GM18507 (cell line): ENCODE measurements around the gene DCTN1.

ENCODE experiments used
- DNase-seq: peaks from one replicate; pipeline ENCODE4 v3.0.0; 2011; ENCODE audit warnings: low read depth; ENCODE audit not compliant: insufficient read length; ENCODE audit errors: extremely low spot score
- FAIRE-seq: peaks from 2 replicates; lab custom pipeline; 2011; peaks lifted over from hg19 to GRCh38; lab: Jason Lieb, UNC

DCTN1 gene

GRCh38 chr2:74414881-74415761 is 35.0 kb upstream of the DCTN1 start:
- FAIRE-seq (peak; percentile 57), DNase-seq (peak; percentile 28)

- DNase-seq = no peak
- no peak for FAIRE-seq
These were observed 34.3 kb upstream of the DCTN1 start for GRCh38 chr2:74414441-74414840.

GRCh38 chr2:74413001-74413698 is 33.0 kb upstream of the DCTN1 start:
- DNase-seq (no peak), FAIRE-seq (no peak)

DNA sequence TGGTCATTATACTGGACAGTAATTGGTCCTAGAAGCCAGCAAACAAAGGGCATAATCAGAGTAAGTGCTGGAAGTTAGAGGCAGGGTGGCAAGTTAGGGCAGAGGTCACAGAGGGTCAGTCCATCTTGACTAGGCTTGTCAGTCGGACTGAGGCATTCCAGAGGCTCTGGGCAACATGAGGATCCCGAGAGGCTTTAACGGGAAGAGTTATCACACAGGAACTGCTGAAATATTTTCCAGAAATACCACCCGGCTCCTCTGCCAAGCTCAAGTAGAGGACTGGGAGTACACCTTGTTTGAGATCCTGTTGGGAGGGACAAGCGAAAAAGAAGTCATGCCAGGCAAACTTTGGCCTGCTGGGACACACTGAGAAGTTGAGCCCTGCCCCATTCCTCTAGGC is 27.6 kb upstream of the DCTN1 start:
- FAIRE-seq (no peak), DNase-seq (no peak)

DNA sequence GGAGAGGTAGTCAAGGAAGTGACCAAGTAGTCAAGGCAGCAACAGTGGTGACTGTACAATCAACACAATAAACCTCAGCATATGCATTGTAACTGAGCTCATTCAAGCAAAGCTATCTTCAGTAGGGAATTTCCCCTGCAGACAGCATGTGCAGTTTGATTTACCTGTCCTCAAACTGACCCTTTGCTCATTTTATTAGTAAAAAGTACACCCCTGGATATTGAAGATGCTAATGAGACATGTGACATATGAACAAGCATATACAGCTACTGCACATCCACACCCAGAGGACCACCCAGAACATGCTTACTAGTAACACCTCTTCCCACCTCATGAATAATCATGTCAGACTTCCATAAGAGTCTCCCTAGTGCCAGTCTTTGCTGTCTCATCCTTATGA is 25.9 kb upstream of the DCTN1 start:
- peak; percentile 66 for FAIRE-seq

DNA sequence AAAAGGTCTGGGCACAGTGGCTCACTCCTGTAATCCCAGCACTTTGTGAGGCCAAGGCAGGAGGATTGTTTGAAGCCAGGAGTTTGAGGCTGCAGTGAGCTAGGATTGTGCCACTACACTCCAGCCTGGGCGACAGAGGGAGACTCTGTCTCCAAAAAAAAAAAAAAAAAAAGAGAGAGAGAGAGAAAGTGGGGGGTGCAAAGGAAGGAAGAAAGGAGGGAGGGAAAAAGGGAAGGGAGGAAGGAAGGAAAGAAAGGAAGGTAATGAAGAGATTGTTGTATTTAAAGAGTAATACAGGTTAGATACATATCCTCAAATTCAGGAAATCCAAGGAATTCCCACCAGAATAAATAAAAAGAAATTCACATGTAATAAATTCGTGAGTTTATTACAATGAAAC is 21.8 kb upstream of the DCTN1 start:
- FAIRE-seq (no peak), DNase-seq (no peak)

More for the DNA sequence above, 25.9 kb upstream of the DCTN1 start:
- DNase-seq = peak; percentile 5

DNA sequence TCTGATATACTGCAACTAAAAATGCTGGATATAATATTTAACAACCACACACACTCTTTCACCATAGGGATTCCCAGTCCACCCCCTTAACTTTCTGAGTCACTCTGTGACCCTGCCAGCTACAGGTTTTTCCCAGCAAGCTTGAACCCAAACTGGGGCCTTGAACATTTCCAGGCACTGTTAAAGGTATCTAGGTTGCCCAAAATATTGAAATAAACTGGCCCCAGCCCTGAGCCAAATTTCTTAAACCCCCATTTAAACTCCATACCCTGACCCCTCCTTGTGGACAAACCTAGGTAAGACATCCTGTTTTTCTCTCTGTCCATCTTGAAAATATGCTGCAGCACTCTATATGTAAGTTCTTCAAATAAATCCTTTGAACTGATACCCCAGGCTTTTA is 19.7 kb upstream of the DCTN1 start:
- no peak for DNase-seq
- peak; percentile 82 for FAIRE-seq

GRCh38 chr2:74396149-74396548 is 16.0 kb upstream of the DCTN1 start:
- FAIRE-seq (no peak), DNase-seq (no peak)

DNA sequence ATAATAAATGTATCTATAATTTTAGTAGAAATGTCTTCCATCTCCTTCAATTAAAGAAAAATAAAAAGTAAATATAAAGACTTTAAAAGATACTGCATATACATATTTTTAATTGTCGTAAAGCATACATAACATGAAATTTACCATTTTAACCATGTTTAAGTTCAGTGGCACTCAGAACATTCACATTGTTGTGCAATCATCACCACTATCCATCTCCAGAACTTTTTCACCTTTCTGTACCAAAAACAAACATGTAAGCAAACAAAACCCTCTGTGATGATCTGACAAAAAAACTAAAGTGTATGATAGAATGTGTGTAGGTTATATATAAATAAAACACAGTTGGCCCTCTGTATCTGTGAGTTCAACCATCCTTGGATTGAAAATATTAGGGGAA is 13.4 kb upstream of the DCTN1 start:
- FAIRE-seq = no peak

DNA sequence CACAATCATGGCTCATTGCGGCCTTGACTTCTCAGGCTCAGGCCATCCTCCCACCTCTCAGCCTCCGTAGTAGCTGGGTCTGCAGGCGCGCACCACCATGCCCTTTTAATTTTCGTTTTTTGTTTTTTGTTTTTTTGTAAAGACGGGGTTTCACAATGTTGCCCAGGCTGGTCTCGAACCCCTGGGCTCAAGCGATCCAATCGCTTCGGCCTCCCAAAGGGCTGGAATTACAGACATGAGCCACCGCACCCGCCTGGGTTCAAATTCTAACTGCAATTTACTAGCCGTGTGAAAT is 12.3 kb upstream of the DCTN1 start:
- DNase-seq = no peak
- FAIRE-seq = no peak

More for the DNA sequence above, 13.4 kb upstream of the DCTN1 start:
- DNase-seq = no peak

DNA sequence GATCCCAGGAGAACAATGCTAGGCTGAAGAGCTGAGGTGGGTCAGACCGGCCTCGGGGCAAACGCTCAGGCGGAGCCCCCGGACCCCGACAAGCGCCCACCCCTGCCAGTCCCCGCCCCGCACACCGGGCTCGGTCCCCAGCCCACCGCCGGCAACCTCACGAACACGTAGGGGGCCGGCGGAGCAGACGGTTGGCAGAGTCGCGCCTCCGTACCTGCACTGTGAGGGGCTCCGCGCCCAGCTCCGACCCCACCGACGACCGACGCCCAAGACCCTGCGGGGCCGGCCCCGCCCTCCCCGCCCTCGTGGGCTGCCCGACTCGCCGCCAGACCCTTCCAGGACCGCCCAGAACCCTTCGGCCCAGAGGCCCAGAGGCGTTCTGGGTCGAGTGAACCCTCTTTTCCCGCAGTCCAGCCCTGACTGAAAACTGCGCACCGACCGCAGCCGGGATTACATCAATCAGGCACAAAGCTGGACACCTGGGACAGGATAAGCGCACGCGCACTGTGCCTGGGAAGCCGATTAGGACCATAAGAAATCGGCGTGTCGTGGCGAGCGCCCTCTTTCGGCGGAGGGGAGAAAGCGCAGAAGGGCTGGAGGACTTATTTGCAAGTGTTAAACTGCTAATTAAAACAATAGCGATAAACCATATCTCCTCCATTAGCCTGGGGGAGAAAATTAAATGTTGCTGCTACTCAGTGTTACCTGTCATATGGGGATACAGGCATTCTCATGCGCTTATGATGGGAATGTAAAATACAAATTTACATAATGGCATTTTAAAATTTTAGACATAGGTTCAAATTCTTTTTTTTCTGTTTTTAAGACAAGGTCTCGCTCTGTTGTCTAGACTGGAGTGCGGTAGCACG is 11.7 kb upstream of the DCTN1 start:
- DNase-seq = peak; percentile 90
- peak; percentile 96 for FAIRE-seq

DNA sequence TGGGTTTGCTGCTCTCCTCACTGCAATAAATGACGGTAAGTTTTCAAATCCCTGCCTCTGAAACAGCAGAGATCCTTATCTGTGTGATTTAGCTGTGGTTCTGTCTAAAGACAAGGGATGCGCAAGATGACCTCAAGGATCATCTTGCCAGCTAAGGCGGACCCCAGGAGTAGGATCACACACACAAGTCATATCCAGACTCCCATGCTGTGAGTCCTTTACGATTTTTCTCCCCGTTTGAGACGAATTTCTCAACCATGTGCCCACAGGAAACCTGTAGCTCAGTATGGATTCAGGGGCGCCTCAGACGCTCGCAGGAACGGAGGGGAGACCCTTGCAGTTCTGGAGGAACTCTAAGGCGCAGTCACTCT is 11.1 kb upstream of the DCTN1 start:
- no peak for FAIRE-seq
- no peak for DNase-seq

- no peak for FAIRE-seq
- DNase-seq = no peak
These were observed 10.5 kb upstream of the DCTN1 start for GRCh38 chr2:74390606-74391005.

- DNase-seq = no peak
- no peak for FAIRE-seq
These were observed 7.2 kb upstream of the DCTN1 start for GRCh38 chr2:74387346-74387745.

DNA sequence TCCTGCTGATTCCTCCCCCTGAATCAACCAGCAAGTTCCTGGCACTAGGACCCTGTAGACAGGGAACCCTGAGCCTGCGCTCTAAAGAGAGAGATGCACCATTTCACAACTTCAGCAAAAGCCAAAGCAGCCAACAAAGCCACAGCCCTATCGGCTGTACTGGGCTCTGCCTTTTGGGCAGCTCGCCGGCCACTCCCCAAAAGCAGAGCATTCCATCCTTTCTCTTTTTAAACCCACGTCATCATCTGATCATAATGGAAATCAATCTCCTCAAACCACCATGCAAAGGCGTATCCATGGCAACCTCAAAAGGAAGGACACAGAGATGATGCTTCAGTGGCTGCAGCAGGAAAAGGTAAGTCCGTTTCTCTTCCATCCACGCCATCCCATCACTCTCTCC is 5.3 kb upstream of the DCTN1 start:
- FAIRE-seq = no peak
- no peak for DNase-seq

DNA sequence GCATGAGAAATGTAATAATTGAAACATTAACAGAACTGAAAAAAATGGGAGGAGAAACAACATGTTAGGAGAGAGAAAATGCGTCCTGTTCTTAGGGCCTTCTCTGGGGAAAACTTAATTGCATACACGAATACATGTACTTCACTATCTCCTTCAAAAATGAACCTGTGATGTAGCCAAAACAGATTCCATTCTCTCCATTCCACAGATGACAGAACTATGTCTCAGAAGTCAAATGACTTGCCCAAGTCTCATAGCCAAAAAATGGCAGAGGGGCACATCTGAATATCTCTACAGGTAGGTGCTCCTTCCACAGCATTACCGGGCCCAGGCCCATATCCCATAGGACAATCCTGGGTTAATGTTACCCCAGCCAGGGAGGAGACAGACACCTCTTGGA is 3.9 kb upstream of the DCTN1 start:
- DNase-seq (no peak), FAIRE-seq (no peak)

GRCh38 chr2:74383254-74383653 is 3.1 kb upstream of the DCTN1 start:
- FAIRE-seq = no peak
- no peak for DNase-seq

GRCh38 chr2:74381751-74382150 is 1.6 kb upstream of the DCTN1 start:
- no peak for FAIRE-seq
- DNase-seq = no peak

GRCh38 chr2:74378007-74378406 is 2.1 kb downstream of the DCTN1 start:
- FAIRE-seq = no peak
- DNase-seq = no peak

DNA sequence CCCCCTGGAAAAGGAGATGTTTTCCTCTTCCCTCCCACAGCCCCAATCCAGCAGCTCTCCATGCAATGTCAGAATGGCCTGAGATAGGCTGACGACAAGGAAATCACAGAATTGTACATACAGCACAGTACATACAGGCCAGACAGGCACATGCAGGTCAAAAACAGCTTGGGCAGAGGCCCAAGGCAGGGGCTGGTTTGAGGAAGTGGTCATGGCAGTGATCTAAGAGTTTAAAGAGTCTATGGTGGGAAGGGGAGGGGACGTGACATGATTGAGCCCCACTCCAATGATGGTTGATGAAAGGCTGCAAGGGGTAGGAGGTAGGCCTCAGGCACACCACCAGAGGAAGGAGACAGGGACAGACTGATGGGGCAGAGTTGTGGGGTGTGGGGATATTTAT is 4.3 kb downstream of the DCTN1 start:
- FAIRE-seq = no peak
- no peak for DNase-seq
